IMR-90 (cell line): ENCODE measurements around the gene KLHL42. TPM values are rescaled to one million over a fixed set of nuclear protein-coding genes. Genes with fewer than 3 reads are reported as not detected.

Experiments
- ATAC-seq: fragments of 200-7000 bp; cut with Tn5 transposase; 2 replicates; pipeline ENCODE4 v1.9.1; 2020; ENCODE audit warnings: low read depth, mild to moderate bottlenecking, moderate library complexity
- BruUV-seq: library from RNA; stranded (reverse); fragments of 400-500 nt; replicated peaks from 2 replicates; lab custom pipeline; 2021; lab: Mats Ljungman, UMichigan
- CTCF ChIA-PET: fragments of 300-600 bp; formaldehyde crosslinking; extraction: SDS; loops from one replicate; lab custom pipeline; 2021; ENCODE audit warnings: antibody characterized with exemption; lab: Yijun Ruan, JAX
- POLR2A ChIA-PET: fragments of 300-600 bp; sonication (Branson Sonifier 250); formaldehyde crosslinking; loops from one replicate; lab custom pipeline; 2022; ENCODE audit warnings: antibody characterized with exemption; ENCODE audit not compliant: unreplicated experiment; lab: Charles Lee
- DNase-seq: peaks from one replicate; pipeline ENCODE4 v3.0.0; 2013
- H2AFZ ChIP-seq: replicated peaks from 2 replicates; pipeline ENCODE3; 2013; ENCODE audit warnings: low read length, mild to moderate bottlenecking; ENCODE audit not compliant: poor library complexity
- H2AK5ac ChIP-seq: 2 replicates; pipeline ENCODE4 v1.6.1; 2013; ENCODE audit warnings: low read depth, low read length, inconsistent platforms
- H2AK9ac ChIP-seq: replicated peaks from 2 replicates; pipeline ENCODE3; 2013; ENCODE audit warnings: mild to moderate bottlenecking, low read depth, low read length, moderate library complexity; ENCODE audit not compliant: poor library complexity
- H2BK120ac ChIP-seq: 2 replicates; pipeline ENCODE4 v1.6.1; 2013; ENCODE audit warnings: low read depth, low read length, inconsistent platforms
- H2BK15ac ChIP-seq: 3 replicates; pipeline ENCODE4 v1.6.1; 2013; ENCODE audit warnings: low read depth, low read length, inconsistent platforms
- H2BK20ac ChIP-seq: 2 replicates; pipeline ENCODE4 v1.6.1; 2013; ENCODE audit warnings: low read depth, mild to moderate bottlenecking, inconsistent platforms, low read length, moderate library complexity
- H2BK5ac ChIP-seq: 2 replicates; pipeline ENCODE4 v1.6.1; 2013; ENCODE audit warnings: mild to moderate bottlenecking, low read depth, low read length, inconsistent platforms; ENCODE audit not compliant: poor library complexity, severe bottlenecking
- H3K14ac ChIP-seq: replicated peaks from 2 replicates; pipeline ENCODE4 v1.6.1; 2013; ENCODE audit warnings: low read depth, low read length, inconsistent platforms
- H3K18ac ChIP-seq: 2 replicates; pipeline ENCODE4 v1.6.1; 2013; ENCODE audit warnings: low read depth, low read length, control low read depth
- H3K23ac ChIP-seq: 2 replicates; pipeline ENCODE4 v1.6.1; 2013; ENCODE audit warnings: low read depth, low read length, inconsistent platforms
- H3K27ac ChIP-seq: 2 replicates; pipeline ENCODE4 v1.5.1; 2013; ENCODE audit warnings: mild to moderate bottlenecking, control low read depth, low read length; ENCODE audit not compliant: insufficient read depth
- H3K27me3 ChIP-seq: 2 replicates; pipeline ENCODE4 v1.6.1; 2013; ENCODE audit warnings: low read length; ENCODE audit not compliant: control insufficient read depth, insufficient read depth
- H3K36me3 ChIP-seq: 2 replicates; pipeline ENCODE4 v1.6.1; 2013; ENCODE audit warnings: low read length, mixed read lengths; ENCODE audit not compliant: control insufficient read depth, insufficient read depth
- H3K4ac ChIP-seq: 2 replicates; pipeline ENCODE4 v1.6.1; 2013; ENCODE audit warnings: low read depth, low read length, inconsistent platforms
- H3K4me1 ChIP-seq: 2 replicates; pipeline ENCODE4 v1.6.1; 2013; ENCODE audit warnings: low read length, mixed read lengths; ENCODE audit not compliant: control insufficient read depth, insufficient read depth
- H3K4me2 ChIP-seq: 2 replicates; pipeline ENCODE4 v1.6.1; 2013; ENCODE audit warnings: low read depth, mild to moderate bottlenecking, control low read depth, low read length, moderate library complexity
- H3K4me3 ChIP-seq: 2 replicates; pipeline ENCODE4 v1.5.1; 2013; ENCODE audit warnings: low read depth, mild to moderate bottlenecking, control low read depth, low read length, moderate library complexity; ENCODE audit not compliant: insufficient read depth
- H3K56ac ChIP-seq: 2 replicates; pipeline ENCODE4 v1.6.1; 2013; ENCODE audit warnings: low read length, inconsistent platforms; ENCODE audit not compliant: insufficient read depth; ENCODE audit errors: extremely low read depth
- H3K79me1 ChIP-seq, 2 experiments: 2 replicates each; pipeline ENCODE4 v1.6.1; 2013; ENCODE audit warnings: low read length in 2 of 2, inconsistent platforms in 1 of 2, low read depth in 1 of 2
- H3K9ac ChIP-seq: 2 replicates; pipeline ENCODE4 v1.6.1; 2013; ENCODE audit warnings: low read depth, low read length, control low read depth
- H3K9me1 ChIP-seq: 2 replicates; pipeline ENCODE4 v1.6.1; 2013; ENCODE audit warnings: low read length, inconsistent platforms; ENCODE audit not compliant: insufficient read depth
- H3K9me3 ChIP-seq: 2 replicates; pipeline ENCODE4 v1.6.1; 2013; ENCODE audit warnings: low read length; ENCODE audit not compliant: control insufficient read depth, insufficient read depth
- H4K20me1 ChIP-seq: 2 replicates; pipeline ENCODE4 v1.6.1; 2013; ENCODE audit warnings: low read length, inconsistent platforms; ENCODE audit not compliant: insufficient read depth
- H4K5ac ChIP-seq: 2 replicates; pipeline ENCODE4 v1.6.1; 2013; ENCODE audit warnings: mild to moderate bottlenecking, low read depth, low read length, control low read depth
- H4K8ac ChIP-seq, 2 experiments: 2 replicates each; pipeline ENCODE4 v1.6.1; 2013; ENCODE audit warnings: low read depth in 2 of 2, low read length in 2 of 2, control low read depth in 1 of 2, inconsistent platforms in 1 of 2
- H4K91ac ChIP-seq: 2 replicates; pipeline ENCODE4 v1.6.1; 2013; ENCODE audit warnings: low read depth, low read length, inconsistent platforms; ENCODE audit not compliant: insufficient read depth
- BHLHE40 ChIP-seq: fragments of 150-350 bp; IDR thresholded peaks from 2 replicates; pipeline ENCODE4 v1.6.1; 2016; ENCODE audit warnings: mild to moderate bottlenecking, low read depth, low read length
- CHD1 ChIP-seq: IDR thresholded peaks from 2 replicates; pipeline ENCODE4 v1.6.1; 2012; ENCODE audit warnings: low read depth, low read length, improper control_type of control experiment
- CTCF ChIP-seq: conservative IDR thresholded peaks from 2 replicates; pipeline ENCODE4 v1.5.1; 2012; ENCODE audit warnings: mild to moderate bottlenecking, low read depth, low read length, improper control_type of control experiment
- MAFK ChIP-seq: IDR thresholded peaks from 2 replicates; pipeline ENCODE4 v1.6.1; 2012; ENCODE audit warnings: low read depth, low read length, improper control_type of control experiment
- NFE2L2 ChIP-seq: fragments of 150-350 bp; IDR thresholded peaks from 2 replicates; pipeline ENCODE4 v1.6.1; 2016; ENCODE audit warnings: low read depth, mild to moderate bottlenecking, low read length
- RAD21 ChIP-seq: IDR thresholded peaks from 2 replicates; pipeline ENCODE4 v1.6.1; 2012; ENCODE audit warnings: low read length, improper control_type of control experiment
- SMC3 ChIP-seq: fragments of 150-350 bp; IDR thresholded peaks from 2 replicates; pipeline ENCODE4 v1.6.1; 2016; ENCODE audit warnings: low read depth, mild to moderate bottlenecking, antibody characterized with exemption, low read length, moderate library complexity
- WGBS, 2 experiments: methylation state at CpG; one replicate each; pipeline versions ENCODE4 v1.1.5 to v1.1.7; 2013; ENCODE audit warnings: missing lambda C conversion rate in 2 of 2; ENCODE audit not compliant: insufficient read length in 1 of 2; ENCODE audit errors: extremely low coverage in 2 of 2; 5-methylcytosine and 5-hydroxymethylcytosine counted together
- dilution Hi-C: fragments of 300-500 bp; cut with HindIII; formaldehyde crosslinking; loops from one replicate; pipeline ENCODE4 v1.14.3; 2018; ENCODE audit warnings: low sequenced_read_pairs; ENCODE audit not compliant: unreplicated experiment
- in situ Hi-C: fragments of 300-500 bp; cut with MboI; formaldehyde crosslinking; loops from 3 replicates; pipeline ENCODE4 v1.14.3; 2019; ENCODE audit warnings: low sequenced_read_pairs, inconsistent platforms, mixed read lengths
- intact Hi-C: fragments of 100-400 bp; cut with micrococcal nuclease; formaldehyde crosslinking; loops from 2 replicates; pipeline ENCODE4 v1.10.0; 2022
- polyA plus RNA-seq, 3 experiments: library from polyadenylated mRNA; depleted of rRNA; stranded (reverse); fragments of >200 nt; gene quantifications; 2 replicates each; pipeline ENCODE4 v1.2.3, GENCODE V29; 2012; ENCODE audit warnings: low replicate concordance in 1 of 3
- total RNA-seq: library from RNA; depleted of rRNA; stranded (reverse); fragments of >200 nt; gene quantifications from 2 replicates; pipeline ENCODE4 v1.2.3, GENCODE V29; 2012
- TF ChIP-seq, protein P1 (sequence below): fragments of 150-350 bp; IDR thresholded peaks from 2 replicates; pipeline ENCODE4 v1.6.1; 2017; ENCODE audit warnings: mild to moderate bottlenecking, antibody characterized with exemption, low read length, low read depth

Gene KLHL42
- total and polyA plus RNA-seq, 2 of the 4 experiments (the other 2 are of a cell fraction) = 16.7 to 28.3 TPM

- H4K8ac ChIP-seq = peak overlapping the region in 1 of 2 experiments; percentile 41; a peak in 2 of 4 replicates
- peak overlapping the region; percentile 2 for H2BK5ac ChIP-seq
- H2AK5ac ChIP-seq = peak overlapping the region; percentile 74; the same call in 1 of the 2 replicates
- H3K23ac ChIP-seq = no peak overlapping the region
- no peak overlapping the region for H3K4me3 ChIP-seq
- no peak overlapping the region for H4K91ac ChIP-seq
- intact Hi-C loops = loop anchor here (2.0 to 5.0 kb wide), 2 partner anchors 89 to 119 kb away; no protein-coding TSS in a partner anchor
- ATAC-seq (peak; percentile 79), DNase-seq (peak; percentile 85)
- POLR2A ChIA-PET = interaction anchor here (0.5 kb wide), 1 partner anchor 905 kb away, joined by 5 read pairs; no protein-coding TSS in a partner anchor
- H3K14ac ChIP-seq = no peak overlapping the region
- BruUV-seq = no TSS peak
- no peak overlapping the region for H4K5ac ChIP-seq
- no CpG with 5 or more reads among the region's 7 CpGs for WGBS, 2 experiments
- 0 out of 2 replicates have a peak, but pooled peaks cover 3% of the 10 kb centered on the region for H4K20me1 ChIP-seq
- peak overlapping the region; percentile 31; the same call in 1 of the 3 replicates for H2BK15ac ChIP-seq
- TF ChIP-seq, protein P1, sequence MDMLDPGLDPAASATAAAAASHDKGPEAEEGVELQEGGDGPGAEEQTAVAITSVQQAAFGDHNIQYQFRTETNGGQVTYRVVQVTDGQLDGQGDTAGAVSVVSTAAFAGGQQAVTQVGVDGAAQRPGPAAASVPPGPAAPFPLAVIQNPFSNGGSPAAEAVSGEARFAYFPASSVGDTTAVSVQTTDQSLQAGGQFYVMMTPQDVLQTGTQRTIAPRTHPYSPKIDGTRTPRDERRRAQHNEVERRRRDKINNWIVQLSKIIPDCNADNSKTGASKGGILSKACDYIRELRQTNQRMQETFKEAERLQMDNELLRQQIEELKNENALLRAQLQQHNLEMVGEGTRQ = peak; percentile 59
- TF ChIP-seq NFE2L2 = no peak
- 0 out of 2 replicates have a peak, but pooled peaks have one; percentile 10 for TF ChIP-seq BHLHE40
- TF ChIP-seq MAFK = peak; percentile 34; the same call in 1 of the 2 replicates
- peak; percentile 54 for TF ChIP-seq SMC3
- TF ChIP-seq CTCF = peak; percentile 73
- TF ChIP-seq CHD1 = no peak
- TF ChIP-seq RAD21 = peak; percentile 59
- no peaks in the 10 kb centered on the region for H3K27me3 ChIP-seq
- no peak overlapping the region for H3K56ac ChIP-seq
- H3K9me3 ChIP-seq = no peaks in the 10 kb centered on the region
- no peak overlapping the region for H2AK9ac ChIP-seq
- H3K4me2 ChIP-seq = peak overlapping the region; percentile 84
- H3K4ac ChIP-seq = peak overlapping the region; percentile 73
- no peak overlapping the region for H3K9ac ChIP-seq
- dilution Hi-C loops = no loop called here
- peak overlapping the region; percentile 73 for H2AFZ ChIP-seq
- H3K27ac ChIP-seq = no peak overlapping the region
- H3K36me3 ChIP-seq = no peaks in the 10 kb centered on the region
- peak overlapping the region; percentile 56 for H2BK120ac ChIP-seq
- in situ Hi-C loops = no loop called here
- peak overlapping the region; percentile 42; the same call in 1 of the 2 replicates for H3K18ac ChIP-seq
- H3K4me1 ChIP-seq = peaks cover 9% of the 10 kb centered on the region
- peak overlapping the region; percentile 30; the same call in 1 of the 2 replicates for H2BK20ac ChIP-seq
- no peaks in the 10 kb centered on the region for H3K9me1 ChIP-seq
- no peaks in the 10 kb centered on the region for H3K79me1 ChIP-seq
- CTCF ChIA-PET = interaction anchor here (0.6 to 2.0 kb wide), 12 partner anchors 8 to 143 kb away, joined by 3 to 10 read pairs (median 4); no protein-coding TSS in a partner anchor
These were observed 41.4 kb downstream of the KLHL42 start for GRCh38 chr12:27821259-27821973.
